Keratinocyte (primary cell): ENCODE measurements around the gene AKR1C4. TPM values are rescaled to one million over a fixed set of nuclear protein-coding genes. Genes with fewer than 3 reads are reported as not detected.

ENCODE experiments used
- DNase-seq: peaks from one replicate; pipeline ENCODE4 v3.0.0-alpha.2; 2011; ENCODE audit warnings: low read depth, missing footprints, low spot score
- FAIRE-seq: peaks from 2 replicates; lab custom pipeline; 2011; peaks lifted over from hg19 to GRCh38; lab: Jason Lieb, UNC
- H2AFZ ChIP-seq: 2 replicates; pipeline ENCODE4 v1.6.0; 2012; ENCODE audit warnings: low read length, control low read depth, inconsistent platforms; ENCODE audit not compliant: control insufficient read depth
- H3K27ac ChIP-seq: 2 replicates; pipeline ENCODE4 v1.5.1; 2011; ENCODE audit warnings: low read length; ENCODE audit not compliant: control insufficient read depth, insufficient read depth
- H3K27me3 ChIP-seq: 3 replicates; pipeline ENCODE4 v1.6.0; 2011; ENCODE audit warnings: low read length; ENCODE audit not compliant: control insufficient read depth, insufficient read depth; ENCODE audit errors: extremely low read depth
- H3K36me3 ChIP-seq, 2 experiments: 2 replicates in 1 of 2; 3 replicates in 1 of 2; pipeline ENCODE4 v1.5.1; 2011; ENCODE audit warnings: low read length in 2 of 2, mild to moderate bottlenecking in 1 of 2; ENCODE audit not compliant: control insufficient read depth in 2 of 2, insufficient read depth in 2 of 2; ENCODE audit errors: extremely low read depth in 1 of 2
- H3K4me1 ChIP-seq: 3 replicates; pipeline ENCODE4 v1.5.1; 2011; ENCODE audit warnings: low read length; ENCODE audit not compliant: control insufficient read depth, insufficient read depth; ENCODE audit errors: extremely low read depth
- H3K4me2 ChIP-seq: 3 replicates; pipeline ENCODE4 v1.6.0; 2011; ENCODE audit warnings: low read depth, low read length; ENCODE audit not compliant: control insufficient read depth, insufficient read depth; ENCODE audit errors: extremely low read depth
- H3K4me3 ChIP-seq, 3 experiments: fragments of 200-600 bp in 1 of 3; sonication (generic) in 1 of 3; 2 replicates in 2 of 3; 3 replicates in 1 of 3; pipeline ENCODE4 v1.5.1; 2011 to 2016; ENCODE audit warnings: low read length in 3 of 3, mild to moderate bottlenecking in 3 of 3, control low read depth in 2 of 3, inconsistent platforms in 1 of 3, low read depth in 1 of 3, mixed read lengths in 1 of 3, mixed run types in 1 of 3, moderate library complexity in 1 of 3; ENCODE audit not compliant: control insufficient read depth in 2 of 3, insufficient read depth in 2 of 3; ENCODE audit errors: extremely low read depth in 1 of 3
- H3K79me2 ChIP-seq: 2 replicates; pipeline ENCODE4 v1.6.0; 2012; ENCODE audit warnings: low read length; ENCODE audit not compliant: control insufficient read depth, insufficient read depth
- H3K9ac ChIP-seq: 3 replicates; pipeline ENCODE4 v1.6.0; 2011; ENCODE audit warnings: low read length; ENCODE audit not compliant: control insufficient read depth, insufficient read depth; ENCODE audit errors: extremely low read depth
- H3K9me1 ChIP-seq: 3 replicates; pipeline ENCODE4 v1.6.0; 2011; ENCODE audit warnings: low read length; ENCODE audit not compliant: control insufficient read depth, insufficient read depth; ENCODE audit errors: extremely low read depth
- H3K9me3 ChIP-seq: 2 replicates; pipeline ENCODE4 v1.5.1; 2012; ENCODE audit warnings: low read depth, low read length; ENCODE audit not compliant: control insufficient read depth
- H4K20me1 ChIP-seq: 3 replicates; pipeline ENCODE4 v1.6.0; 2011; ENCODE audit warnings: low read length; ENCODE audit not compliant: control insufficient read depth, insufficient read depth; ENCODE audit errors: extremely low read depth
- EZH2 ChIP-seq: IDR thresholded peaks from one replicate; pipeline ENCODE4 v1.6.1; 2012; ENCODE audit warnings: inconsistent platforms, mild to moderate bottlenecking, low read length, moderate library complexity
- dilution Hi-C: fragments of 300-500 bp; cut with MboI; formaldehyde crosslinking; loops from one replicate; pipeline ENCODE4 v1.7.0; 2020; ENCODE audit warnings: low sequenced_read_pairs; ENCODE audit not compliant: extremely low pct_ligation_motif_present
- polyA plus RNA-seq, 5 experiments: library from polyadenylated mRNA; depleted of rRNA in 3 of 5; stranded (reverse) in 3 of 5; stranded (forward) in 1 of 5; unstranded in 1 of 5; fragments of >200 nt; gene quantifications; 1 replicate in 1 of 5; 2 replicates in 3 of 5; 3 replicates in 1 of 5; pipeline versions ENCODE4 v1.2.1 to v1.2.3, GENCODE V29; 2011 to 2012; ENCODE audit warnings: missing spikeins in 2 of 5, low read depth in 1 of 5, low replicate concordance in 1 of 5
- TF ChIP-seq, protein P1 (sequence below), 3 experiments: IDR thresholded peaks in 1 of 3; conservative IDR thresholded peaks in 1 of 3; optimal IDR thresholded peaks in 1 of 3; 2 replicates in 2 of 3; 3 replicates in 1 of 3; pipeline versions ENCODE3 to v1.5.1; 2011; ENCODE audit warnings: low read length in 3 of 3, mild to moderate bottlenecking in 3 of 3, moderate library complexity in 2 of 3, control low read depth in 1 of 3, inconsistent platforms in 1 of 3; ENCODE audit not compliant: insufficient read depth in 2 of 3; ENCODE audit errors: extremely low read depth in 1 of 3

Gene AKR1C4
- polyA plus RNA-seq, 1 donor (not counting 4 experiments of a cell fraction or from before 2014, with no cell fraction given), result not detected

DNA sequence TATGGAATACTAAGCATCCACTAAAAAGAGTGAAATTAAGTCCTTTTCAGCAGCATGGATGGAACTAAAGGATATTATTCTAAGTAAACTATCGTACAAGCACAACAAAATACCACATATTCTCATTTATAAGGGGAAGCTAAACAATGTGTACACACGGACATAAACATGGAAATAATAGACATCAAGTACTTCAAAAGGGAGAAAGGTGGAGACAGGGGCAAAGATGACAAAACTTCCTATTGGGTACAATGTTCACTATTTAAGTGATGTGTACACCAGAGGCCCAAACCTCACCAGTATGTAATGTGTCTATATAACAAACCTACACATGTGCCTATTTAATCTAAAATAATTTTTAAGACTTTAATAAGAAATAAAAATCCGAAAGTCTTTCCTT lies 2.2 kb upstream of the AKR1C4 start:
- DNase-seq (no peak), FAIRE-seq (no peak)
- Histone ChIP-seq H3K4me2 (no peak overlapping the region), H3K9ac (no peak overlapping the region), H4K20me1 (no peaks in the 10 kb centered on the region), H3K4me1 (no peaks in the 10 kb centered on the region), H2AFZ (no peak overlapping the region), H3K27ac (no peak overlapping the region), H3K4me3 (no peak overlapping the region), H3K9me3 (no peaks in the 10 kb centered on the region), H3K79me2 (no peaks in the 10 kb centered on the region), H3K36me3 (no peaks in the 10 kb centered on the region), H3K9me1 (no peaks in the 10 kb centered on the region), H3K27me3 (peaks cover 3% of the 10 kb centered on the region)
- TF ChIP-seq EZH2, result no peak
- TF ChIP-seq, protein P1, sequence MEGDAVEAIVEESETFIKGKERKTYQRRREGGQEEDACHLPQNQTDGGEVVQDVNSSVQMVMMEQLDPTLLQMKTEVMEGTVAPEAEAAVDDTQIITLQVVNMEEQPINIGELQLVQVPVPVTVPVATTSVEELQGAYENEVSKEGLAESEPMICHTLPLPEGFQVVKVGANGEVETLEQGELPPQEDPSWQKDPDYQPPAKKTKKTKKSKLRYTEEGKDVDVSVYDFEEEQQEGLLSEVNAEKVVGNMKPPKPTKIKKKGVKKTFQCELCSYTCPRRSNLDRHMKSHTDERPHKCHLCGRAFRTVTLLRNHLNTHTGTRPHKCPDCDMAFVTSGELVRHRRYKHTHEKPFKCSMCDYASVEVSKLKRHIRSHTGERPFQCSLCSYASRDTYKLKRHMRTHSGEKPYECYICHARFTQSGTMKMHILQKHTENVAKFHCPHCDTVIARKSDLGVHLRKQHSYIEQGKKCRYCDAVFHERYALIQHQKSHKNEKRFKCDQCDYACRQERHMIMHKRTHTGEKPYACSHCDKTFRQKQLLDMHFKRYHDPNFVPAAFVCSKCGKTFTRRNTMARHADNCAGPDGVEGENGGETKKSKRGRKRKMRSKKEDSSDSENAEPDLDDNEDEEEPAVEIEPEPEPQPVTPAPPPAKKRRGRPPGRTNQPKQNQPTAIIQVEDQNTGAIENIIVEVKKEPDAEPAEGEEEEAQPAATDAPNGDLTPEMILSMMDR (optimal IDR thresholded peaks at IDR 0.05 in 1 of 3, IDR thresholded peaks at IDR 0.05 in 1 of 3, conservative IDR thresholded peaks at IDR 0.05 in 1 of 3; ENCODE audit: extremely low read depth in 1 of 3, insufficient read depth in 2 of 3, low read length in 3 of 3), result no peak
- dilution Hi-C loops, result no loop called here

DNA sequence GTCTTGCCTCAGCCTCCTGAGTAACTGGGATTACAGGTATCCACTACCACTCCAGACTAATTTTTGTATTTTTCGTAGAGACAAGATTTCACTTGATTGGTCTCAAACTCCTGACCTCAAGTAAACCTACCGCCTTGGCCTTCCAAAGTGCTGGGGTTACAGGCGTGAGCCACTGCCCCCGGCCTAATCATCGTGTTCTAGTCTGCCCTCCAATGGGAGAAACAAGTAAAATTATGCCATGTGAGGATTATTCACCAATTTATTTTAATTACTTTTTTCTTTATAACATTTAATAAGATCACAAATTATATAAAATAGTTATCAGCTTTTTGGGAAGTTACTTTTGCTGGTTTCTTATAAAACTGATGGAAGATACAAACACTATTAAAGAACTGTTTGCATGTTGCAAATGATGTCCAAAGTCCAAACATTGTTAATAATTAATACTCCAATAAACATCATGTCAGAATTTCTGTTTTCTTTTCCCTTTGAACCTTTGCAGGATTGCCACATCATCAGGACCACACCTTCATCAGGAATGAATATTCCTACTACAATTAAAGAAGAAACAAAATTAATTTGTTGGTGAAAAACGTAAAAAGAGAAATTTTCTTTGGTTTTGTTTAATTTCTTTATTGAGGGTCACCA lies 786 bp upstream of the AKR1C4 start:
- Histone ChIP-seq H3K9ac (no peak overlapping the region), H4K20me1 (no peaks in the 10 kb centered on the region), H3K27me3 (peaks cover 3% of the 10 kb centered on the region), H3K4me2 (no peak overlapping the region), H2AFZ (no peak overlapping the region), H3K27ac (no peak overlapping the region), H3K36me3 (no peaks in the 10 kb centered on the region), H3K9me3 (no peaks in the 10 kb centered on the region), H3K79me2 (no peaks in the 10 kb centered on the region), H3K4me3 (no peak overlapping the region), H3K4me1 (no peaks in the 10 kb centered on the region), H3K9me1 (no peaks in the 10 kb centered on the region)
- dilution Hi-C loops, result no loop called here
- DNase-seq (no peak), FAIRE-seq (no peak)
- TF ChIP-seq, protein P1 (optimal IDR thresholded peaks at IDR 0.05 in 1 of 3, IDR thresholded peaks at IDR 0.05 in 1 of 3, conservative IDR thresholded peaks at IDR 0.05 in 1 of 3; ENCODE audit: extremely low read depth in 1 of 3, insufficient read depth in 2 of 3, low read length in 3 of 3), result no peak
- no peak for TF ChIP-seq EZH2
